ENCODE results near the gene PAK6.

PAK6 gene

GRCh38 chr15:40241269-40242212, 2.7 kb downstream of the PAK6 start:
- no peak for DNase-seq (ENCODE audit: low read depth in 2 of 2, low spot score in 1 of 2)

GRCh38 chr15:40242213-40242599, 3.3 kb downstream of the PAK6 start:
- DNase-seq (ENCODE audit: low read depth in 2 of 2, low spot score in 1 of 2): no peak

GRCh38 chr15:40242601-40243000, 3.7 kb downstream of the PAK6 start:
- no peak for DNase-seq (ENCODE audit: low read depth in 2 of 2, low spot score in 1 of 2)

- no peak for DNase-seq (ENCODE audit: low read depth in 2 of 2, low spot score in 1 of 2)
Measured at GRCh38 chr15:40243126-40243810, 4.4 kb downstream of the PAK6 start.

GRCh38 chr15:40244961-40245523, 6.2 kb downstream of the PAK6 start:
- no peak for DNase-seq (ENCODE audit: low read depth in 2 of 2, low spot score in 1 of 2)

GRCh38 chr15:40245666-40246450, 7.0 kb downstream of the PAK6 start:
- DNase-seq (ENCODE audit: low read depth in 2 of 2, low spot score in 1 of 2): no peak

GRCh38 chr15:40246496-40247280, 7.8 kb downstream of the PAK6 start:
- DNase-seq (ENCODE audit: low read depth in 2 of 2, low spot score in 1 of 2): no peak

GRCh38 chr15:40247406-40247971, 8.6 kb downstream of the PAK6 start:
- no peak for DNase-seq (ENCODE audit: low read depth in 2 of 2, low spot score in 1 of 2)

- DNase-seq (ENCODE audit: low read depth in 2 of 2, low spot score in 1 of 2): no peak
Measured at GRCh38 chr15:40248006-40248783, 9.3 kb downstream of the PAK6 start.

- no peak for DNase-seq (ENCODE audit: low read depth in 2 of 2, low spot score in 1 of 2)
Measured at GRCh38 chr15:40249477-40250303, 10.8 kb downstream of the PAK6 start.

GRCh38 chr15:40250304-40250656, 11.4 kb downstream of the PAK6 start:
- DNase-seq (ENCODE audit: low read depth in 2 of 2, low spot score in 1 of 2): no peak

GRCh38 chr15:40250771-40251483, 12.1 kb downstream of the PAK6 start:
- no peak for DNase-seq (ENCODE audit: low read depth in 2 of 2, low spot score in 1 of 2)

- DNase-seq (ENCODE audit: low read depth in 2 of 2, low spot score in 1 of 2): no peak
Measured at GRCh38 chr15:40251486-40252140, 12.8 kb downstream of the PAK6 start.

- no peak for DNase-seq (ENCODE audit: low read depth in 2 of 2, low spot score in 1 of 2)
Measured at GRCh38 chr15:40252141-40252437, 13.2 kb downstream of the PAK6 start.

- DNase-seq (ENCODE audit: low read depth in 2 of 2, low spot score in 1 of 2): no peak
Measured at GRCh38 chr15:40252438-40253166, 13.7 kb downstream of the PAK6 start.

GRCh38 chr15:40253167-40253790, 14.4 kb downstream of the PAK6 start:
- no peak for DNase-seq (ENCODE audit: low read depth in 2 of 2, low spot score in 1 of 2)

GRCh38 chr15:40254452-40254851, 15.6 kb downstream of the PAK6 start:
- DNase-seq (ENCODE audit: low read depth in 2 of 2, low spot score in 1 of 2): no peak
